Activated T-helper 1 cell treated with anti-CD3 and anti-CD28 coated beads, Interleukin-12 subunit alpha, Interleukin-12 subunit beta, Interleukin-2, Interleukin-4 antibody, amounts not matched to agents 30 ng/mL and 10 ng/mL and 1 ng/mL, durations not matched to agents 14 hours and 24 hours and 36 hours (primary cell): ENCODE data around the gene IGFBP1. TPM values are rescaled to one million over a fixed set of nuclear protein-coding genes. Genes with fewer than 3 reads are reported as not detected.

Experiments used
- DNase-seq: peaks from one replicate; pipeline ENCODE4 v3.0.0; 2021; ENCODE audit warnings: low spot score
- H3K27ac Mint-ChIP-seq: one replicate; pipeline ENCODE4 v1.8.0; 2021; ENCODE audit warnings: mild to moderate bottlenecking, mixed read lengths
- H3K27me3 Mint-ChIP-seq: one replicate; pipeline ENCODE4 v1.8.0; 2022; ENCODE audit warnings: mild to moderate bottlenecking, moderate library complexity, mixed read lengths; ENCODE audit not compliant: insufficient read depth
- H3K36me3 Mint-ChIP-seq: one replicate; pipeline ENCODE4 v1.8.0; 2021; ENCODE audit warnings: low read depth, mixed read lengths
- H3K4me1 Mint-ChIP-seq: one replicate; pipeline ENCODE4 v1.8.0; 2021; ENCODE audit warnings: low read depth, mixed read lengths
- H3K4me3 Mint-ChIP-seq: one replicate; pipeline ENCODE4 v1.8.0; 2021; ENCODE audit warnings: mild to moderate bottlenecking, moderate library complexity, mixed read lengths
- H3K9me3 Mint-ChIP-seq: one replicate; pipeline ENCODE4 v1.8.0; 2021; ENCODE audit warnings: mixed read lengths
- intact Hi-C: fragments of 100-400 bp; cut with micrococcal nuclease; formaldehyde crosslinking; loops from one replicate; pipeline ENCODE4 v1.15.1; 2024
- total RNA-seq: library from RNA; stranded (reverse); gene quantifications from 2 replicates; pipeline ENCODE4 v1.2.3, GENCODE V29; 2022

The IGFBP1 gene
- total RNA-seq, 1 donor from 2014 or later: not detected

DNA sequence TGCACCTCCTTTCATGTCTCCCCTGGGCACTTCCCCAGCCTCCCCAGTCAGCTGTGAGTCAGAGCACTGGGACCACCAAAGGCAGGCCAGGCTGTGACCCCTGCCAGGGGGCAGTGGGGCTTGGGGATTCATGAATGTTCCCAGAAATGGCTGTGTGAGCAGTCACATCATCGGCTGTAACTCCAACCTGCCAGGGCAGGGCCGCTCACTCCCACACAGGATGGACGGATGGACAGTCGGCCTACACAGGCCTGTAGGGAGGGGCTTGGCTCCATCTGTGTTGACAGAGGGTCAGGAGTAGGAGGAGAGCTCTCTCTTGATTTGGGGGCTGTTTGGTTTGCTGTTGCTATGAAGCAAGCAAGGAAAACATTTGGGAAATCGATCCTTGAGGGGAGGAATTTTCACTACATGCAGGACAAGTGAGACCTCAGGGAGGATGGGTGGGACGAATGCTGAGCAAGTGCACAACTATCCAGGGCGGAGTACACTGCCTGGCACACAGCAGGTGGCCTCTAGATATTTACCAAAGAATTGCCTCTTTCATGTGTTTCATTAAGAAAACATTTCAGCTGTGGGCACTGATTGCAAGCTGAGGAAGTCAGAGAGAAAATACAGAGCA is 2.9 kb upstream of the IGFBP1 start:
- H3K9me3 Mint-ChIP-seq: no peaks in the 10 kb centered on the region
- no peaks in the 10 kb centered on the region for H3K36me3 Mint-ChIP-seq
- intact Hi-C loops: no loop called here
- H3K4me1 Mint-ChIP-seq: no peaks in the 10 kb centered on the region
- no peak overlapping the region for H3K27ac Mint-ChIP-seq
- DNase-seq: no peak
- H3K4me3 Mint-ChIP-seq: no peak overlapping the region
- peaks cover 35% of the 10 kb centered on the region for H3K27me3 Mint-ChIP-seq

DNA sequence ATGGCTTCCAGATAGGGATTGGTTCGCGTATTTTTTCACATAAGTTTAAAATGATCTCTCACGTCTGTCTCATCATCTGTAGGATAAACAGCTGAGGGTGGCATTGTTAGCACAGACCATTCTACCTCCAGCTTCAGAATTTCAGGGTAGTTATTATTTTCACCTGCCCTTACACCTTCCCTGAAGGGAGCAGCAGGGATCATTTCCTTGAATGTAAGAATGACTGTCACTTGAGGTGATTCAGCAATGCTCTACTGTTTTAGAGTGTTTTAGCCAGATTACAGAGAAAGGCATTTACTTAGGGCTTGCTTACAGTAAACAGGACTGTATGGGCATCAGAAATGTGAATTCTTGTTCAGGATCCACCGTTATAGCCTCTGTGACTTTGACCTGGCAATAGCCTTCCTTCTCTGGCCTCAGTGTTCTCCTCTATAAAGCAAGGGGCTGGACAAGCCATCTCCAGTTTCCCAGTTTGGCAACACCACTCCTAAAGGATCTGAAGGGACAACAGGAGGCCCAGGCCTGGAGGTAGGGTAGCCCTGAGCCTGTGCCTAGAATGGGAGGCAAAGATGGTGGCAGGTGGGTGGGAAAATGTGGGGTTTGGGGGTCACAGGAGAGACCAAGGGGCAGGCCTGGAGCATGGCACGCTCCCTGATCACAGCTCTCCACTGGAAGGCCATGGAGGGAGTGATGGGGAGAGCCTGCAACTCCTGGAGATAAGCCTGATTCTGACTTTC is 1.2 kb upstream of the IGFBP1 start:
- H3K4me1 Mint-ChIP-seq: no peaks in the 10 kb centered on the region
- H3K4me3 Mint-ChIP-seq: no peak overlapping the region
- H3K9me3 Mint-ChIP-seq: no peaks in the 10 kb centered on the region
- H3K27me3 Mint-ChIP-seq: peaks cover 48% of the 10 kb centered on the region
- H3K36me3 Mint-ChIP-seq: no peaks in the 10 kb centered on the region
- intact Hi-C loops: no loop called here
- no peak overlapping the region for H3K27ac Mint-ChIP-seq
- no peak for DNase-seq

DNA sequence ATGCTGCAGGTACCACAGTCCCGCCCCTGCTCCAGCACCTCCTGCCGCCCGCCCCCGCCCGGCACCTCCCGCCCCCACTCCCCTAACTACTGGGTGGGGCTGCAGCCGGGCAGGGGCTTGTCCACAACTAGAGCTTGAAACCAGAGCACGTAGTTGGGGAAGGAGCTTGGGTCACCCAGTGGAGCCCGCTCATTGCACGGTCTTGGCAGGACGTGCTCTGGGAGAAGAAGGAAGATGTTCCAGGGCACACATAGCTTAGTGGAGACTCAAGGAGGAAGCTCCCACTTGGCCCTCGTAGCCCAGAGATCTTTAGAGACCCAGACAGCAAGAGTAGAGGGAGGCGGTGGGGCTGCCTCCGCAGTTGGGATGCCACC is 692 bp downstream of the IGFBP1 start:
- peaks cover 52% of the 10 kb centered on the region for H3K27me3 Mint-ChIP-seq
- no peak overlapping the region for H3K27ac Mint-ChIP-seq
- H3K4me1 Mint-ChIP-seq: no peaks in the 10 kb centered on the region
- H3K36me3 Mint-ChIP-seq: no peaks in the 10 kb centered on the region
- DNase-seq: no peak
- H3K9me3 Mint-ChIP-seq: no peaks in the 10 kb centered on the region
- intact Hi-C loops: no loop called here
- H3K4me3 Mint-ChIP-seq: no peak overlapping the region

DNA sequence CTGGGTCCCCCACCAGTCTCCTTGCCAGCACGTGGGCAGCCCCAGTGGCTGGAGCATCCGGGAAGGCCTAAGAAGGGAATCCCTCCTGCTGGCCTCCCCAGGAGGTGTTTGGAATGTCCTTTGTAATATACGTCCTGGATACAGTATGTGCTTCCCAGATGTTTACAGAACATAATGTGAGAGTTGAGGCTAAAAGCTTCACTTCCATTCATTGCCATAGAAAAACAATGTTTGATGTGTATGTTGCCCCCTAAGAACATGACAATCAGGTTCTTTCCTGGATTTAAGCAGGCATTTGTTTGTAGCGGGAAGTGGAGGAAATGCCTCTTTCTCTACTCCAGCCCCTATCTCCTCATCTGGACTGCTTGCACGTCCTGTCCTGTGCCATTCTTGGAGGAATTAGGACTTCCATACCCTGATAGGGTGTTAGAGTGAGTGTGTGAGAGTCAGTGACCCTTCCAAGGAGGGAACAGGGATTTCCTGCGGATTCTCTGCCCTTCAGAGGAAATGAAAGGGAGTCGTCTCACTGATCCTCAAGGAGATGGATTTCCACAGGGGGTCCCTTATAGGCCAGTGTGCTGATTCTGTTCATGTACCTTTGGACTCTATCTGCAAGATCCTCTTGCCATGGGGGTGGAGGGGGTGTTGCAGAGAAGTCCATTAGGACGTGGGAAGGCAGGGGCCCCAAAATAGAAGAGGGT is 1.2 kb downstream of the IGFBP1 start:
- H3K4me3 Mint-ChIP-seq: no peak overlapping the region

DNA sequence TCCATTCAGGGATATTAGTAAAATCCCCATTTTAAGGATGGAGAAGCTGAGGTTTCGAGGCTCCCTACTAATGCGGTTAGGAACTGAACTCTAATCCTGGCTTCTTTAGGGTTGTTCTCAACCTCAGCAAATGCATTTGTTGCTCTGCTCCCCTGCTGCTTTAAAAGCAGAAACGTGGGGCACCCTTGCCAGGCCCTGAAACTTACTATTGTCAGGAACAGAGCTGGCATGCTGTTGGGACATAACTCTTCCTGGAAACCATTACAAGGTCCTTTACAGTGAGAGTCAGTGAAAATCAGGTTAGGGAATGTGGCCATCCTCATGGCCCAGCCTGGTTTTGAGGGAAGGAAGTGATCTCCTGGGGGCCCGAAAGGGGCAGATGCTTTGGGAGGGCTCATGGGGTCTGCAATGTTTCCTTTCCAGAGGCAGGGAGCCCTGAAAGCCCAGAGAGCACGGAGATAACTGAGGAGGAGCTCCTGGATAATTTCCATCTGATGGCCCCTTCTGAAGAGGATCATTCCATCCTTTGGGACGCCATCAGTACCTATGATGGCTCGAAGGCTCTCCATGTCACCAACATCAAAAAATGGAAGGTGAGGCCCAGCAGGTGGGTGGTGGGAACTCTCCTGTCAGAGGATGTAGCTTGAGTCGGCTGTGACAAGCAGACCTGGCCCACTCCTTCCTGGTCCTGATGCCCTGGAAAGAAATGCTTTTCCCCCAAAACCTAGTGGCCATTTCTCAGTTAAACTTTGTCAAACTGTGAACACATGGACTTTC is 2.0 kb downstream of the IGFBP1 start:
- Mint-ChIP-seq H3K27me3 (peaks cover 48% of the 10 kb centered on the region), H3K4me1 (no peaks in the 10 kb centered on the region)
- intact Hi-C loops: no loop called here

More for the DNA sequence above, 1.2 kb downstream of the IGFBP1 start:
- Mint-ChIP-seq H3K9me3 (no peaks in the 10 kb centered on the region), H3K36me3 (no peaks in the 10 kb centered on the region), H3K4me1 (no peaks in the 10 kb centered on the region), H3K27me3 (peaks cover 52% of the 10 kb centered on the region), H3K27ac (no peak overlapping the region)
- DNase-seq: no peak
- intact Hi-C loops: no loop called here

DNA sequence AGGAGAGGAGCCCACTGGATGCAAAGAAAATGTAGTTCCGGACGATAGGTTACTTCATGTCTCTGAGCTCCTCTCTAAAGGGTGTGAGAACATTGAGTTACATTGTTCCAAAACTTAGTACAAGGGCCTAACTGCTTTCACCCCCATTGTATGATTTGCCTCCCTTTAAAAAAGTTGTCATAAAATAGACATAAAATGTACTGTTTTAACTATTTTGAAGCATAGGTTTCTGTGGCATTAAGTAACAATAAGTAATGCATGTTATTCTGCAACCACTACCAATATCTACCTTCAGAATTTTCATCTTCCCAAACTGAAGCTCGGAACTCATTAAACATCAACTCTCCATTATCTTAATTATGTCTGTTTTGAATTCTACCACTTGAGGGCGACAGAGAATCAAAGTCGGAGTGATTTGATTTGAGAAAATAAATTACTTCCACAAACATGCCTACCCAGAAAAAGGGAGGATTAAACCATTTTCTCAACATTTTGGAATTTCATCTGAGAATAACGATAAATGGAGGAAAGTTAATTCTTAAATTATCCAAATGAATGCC is 2.7 kb downstream of the IGFBP1 start:
- Mint-ChIP-seq H3K36me3 (no peaks in the 10 kb centered on the region), H3K4me3 (no peak overlapping the region), H3K9me3 (no peaks in the 10 kb centered on the region), H3K27me3 (peaks cover 47% of the 10 kb centered on the region), H3K4me1 (no peaks in the 10 kb centered on the region), H3K27ac (no peak overlapping the region)
- intact Hi-C loops: loop anchor here (1.0 kb wide), 1 partner anchor 1198 kb away; no protein-coding TSS in a partner anchor
- no peak for DNase-seq

More for the DNA sequence above, 2.0 kb downstream of the IGFBP1 start:
- H3K36me3 Mint-ChIP-seq: no peaks in the 10 kb centered on the region
- DNase-seq: no peak
- H3K9me3 Mint-ChIP-seq: no peaks in the 10 kb centered on the region
- no peak overlapping the region for H3K27ac Mint-ChIP-seq
- H3K4me3 Mint-ChIP-seq: no peak overlapping the region

DNA sequence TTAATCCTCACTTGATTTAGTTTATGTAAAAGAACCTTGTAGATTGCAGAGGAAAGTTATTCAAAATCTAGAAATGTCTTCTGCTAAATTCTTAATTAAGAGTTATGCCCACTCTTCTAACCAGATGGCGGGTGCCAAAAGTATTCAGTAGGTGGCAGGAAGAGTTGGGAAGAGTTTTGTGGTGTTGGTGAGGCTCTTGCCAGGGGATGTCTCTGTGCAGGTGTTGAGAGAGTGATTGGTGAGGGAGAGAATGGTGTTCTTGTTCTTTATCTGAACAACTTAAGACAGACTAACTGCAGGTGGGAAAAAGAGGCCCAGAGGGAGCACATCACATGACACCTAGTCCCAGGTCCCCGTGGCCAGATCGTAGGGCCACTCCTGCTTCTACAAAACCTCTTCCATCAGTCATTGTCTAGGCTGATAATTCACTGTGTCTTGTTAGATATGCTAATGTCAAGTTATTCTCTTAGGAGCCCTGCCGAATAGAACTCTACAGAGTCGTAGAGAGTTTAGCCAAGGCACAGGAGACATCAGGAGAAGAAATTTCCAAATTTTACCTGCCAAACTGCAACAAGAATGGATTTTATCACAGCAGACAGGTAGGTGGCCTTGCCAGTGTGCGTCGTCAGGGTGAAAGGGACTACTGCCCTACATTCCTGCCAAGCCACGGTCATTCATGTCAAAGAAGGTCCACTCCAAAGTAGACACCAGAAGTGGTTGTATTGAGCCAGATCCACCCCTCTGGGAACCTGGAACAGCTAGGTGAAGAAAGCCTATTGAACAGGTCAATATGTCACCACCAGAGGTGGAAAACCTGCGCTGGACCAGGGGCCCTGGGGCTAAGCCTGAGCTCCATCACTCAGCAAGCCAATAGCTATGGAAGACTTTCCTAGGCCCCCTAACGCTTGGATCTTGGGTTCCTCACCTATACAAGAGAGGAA is 3.4 kb downstream of the IGFBP1 start:
- no peaks in the 10 kb centered on the region for H3K4me1 Mint-ChIP-seq
- no peak overlapping the region for H3K4me3 Mint-ChIP-seq
- peaks cover 43% of the 10 kb centered on the region for H3K27me3 Mint-ChIP-seq
- H3K9me3 Mint-ChIP-seq: no peaks in the 10 kb centered on the region
- intact Hi-C loops: loop anchor here (1.0 kb wide), 1 partner anchor 1198 kb away; no protein-coding TSS in a partner anchor
- H3K27ac Mint-ChIP-seq: no peak overlapping the region
- no peaks in the 10 kb centered on the region for H3K36me3 Mint-ChIP-seq
- no peak for DNase-seq

DNA sequence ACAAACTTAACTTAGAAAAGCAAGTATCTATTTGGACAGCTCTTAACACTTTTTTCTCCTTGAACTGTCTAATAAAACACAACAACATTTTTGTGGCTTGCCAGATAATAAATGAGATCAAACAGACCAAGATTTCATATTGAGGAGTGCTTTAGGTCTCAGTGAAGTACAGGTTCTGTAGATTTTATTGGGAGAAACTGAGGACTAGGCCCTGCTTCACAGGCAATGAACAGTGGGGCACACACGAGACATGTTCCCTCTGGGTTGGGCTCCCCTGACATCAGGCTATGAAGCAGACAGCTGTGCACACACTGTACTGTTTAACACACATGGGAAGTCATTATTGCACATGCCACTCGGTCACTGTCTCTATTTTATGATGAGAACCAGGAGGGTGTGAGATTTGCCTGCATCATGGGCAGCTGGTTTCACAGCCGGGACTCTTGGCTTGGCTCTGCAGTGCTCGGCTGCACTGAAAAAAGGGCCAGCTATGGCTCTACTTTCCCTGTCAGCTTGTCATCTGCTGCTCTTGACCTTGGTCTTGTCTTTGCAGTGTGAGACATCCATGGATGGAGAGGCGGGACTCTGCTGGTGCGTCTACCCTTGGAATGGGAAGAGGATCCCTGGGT is 4.2 kb downstream of the IGFBP1 start:
- H3K4me3 Mint-ChIP-seq: no peak overlapping the region
- H3K27ac Mint-ChIP-seq: no peak overlapping the region
- H3K4me1 Mint-ChIP-seq: no peaks in the 10 kb centered on the region
- peaks cover 39% of the 10 kb centered on the region for H3K27me3 Mint-ChIP-seq
- intact Hi-C loops: no loop called here
- no peaks in the 10 kb centered on the region for H3K9me3 Mint-ChIP-seq
- no peaks in the 10 kb centered on the region for H3K36me3 Mint-ChIP-seq
- DNase-seq: no peak

DNA sequence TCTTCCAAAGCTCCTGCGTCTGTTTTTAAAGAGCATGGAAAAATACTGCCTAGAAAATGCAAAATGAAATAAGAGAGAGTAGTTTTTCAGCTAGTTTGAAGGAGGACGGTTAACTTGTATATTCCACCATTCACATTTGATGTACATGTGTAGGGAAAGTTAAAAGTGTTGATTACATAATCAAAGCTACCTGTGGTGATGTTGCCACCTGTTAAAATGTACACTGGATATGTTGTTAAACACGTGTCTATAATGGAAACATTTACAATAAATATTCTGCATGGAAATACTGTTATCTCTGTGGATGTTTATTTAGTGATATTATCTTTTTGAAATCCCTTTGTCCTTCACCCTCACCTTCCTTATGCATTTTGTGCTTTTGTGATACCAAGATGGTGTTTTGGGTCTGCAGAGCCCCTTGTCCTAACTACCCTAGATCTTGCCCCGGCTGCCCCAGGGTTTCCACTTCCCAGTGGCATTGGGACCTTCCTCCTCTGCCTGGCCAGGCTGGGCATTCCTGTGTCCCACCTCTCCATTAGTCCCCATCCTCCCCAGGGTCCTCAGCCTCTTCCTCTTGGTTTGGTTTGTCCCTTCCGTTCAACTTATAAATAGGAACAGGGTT is 5.2 kb downstream of the IGFBP1 start:
- no peaks in the 10 kb centered on the region for H3K36me3 Mint-ChIP-seq
- H3K27ac Mint-ChIP-seq: no peak overlapping the region
- H3K4me1 Mint-ChIP-seq: no peaks in the 10 kb centered on the region
- peaks cover 34% of the 10 kb centered on the region for H3K27me3 Mint-ChIP-seq
- intact Hi-C loops: no loop called here
- H3K4me3 Mint-ChIP-seq: no peak overlapping the region
- no peak for DNase-seq
- H3K9me3 Mint-ChIP-seq: no peaks in the 10 kb centered on the region

DNA sequence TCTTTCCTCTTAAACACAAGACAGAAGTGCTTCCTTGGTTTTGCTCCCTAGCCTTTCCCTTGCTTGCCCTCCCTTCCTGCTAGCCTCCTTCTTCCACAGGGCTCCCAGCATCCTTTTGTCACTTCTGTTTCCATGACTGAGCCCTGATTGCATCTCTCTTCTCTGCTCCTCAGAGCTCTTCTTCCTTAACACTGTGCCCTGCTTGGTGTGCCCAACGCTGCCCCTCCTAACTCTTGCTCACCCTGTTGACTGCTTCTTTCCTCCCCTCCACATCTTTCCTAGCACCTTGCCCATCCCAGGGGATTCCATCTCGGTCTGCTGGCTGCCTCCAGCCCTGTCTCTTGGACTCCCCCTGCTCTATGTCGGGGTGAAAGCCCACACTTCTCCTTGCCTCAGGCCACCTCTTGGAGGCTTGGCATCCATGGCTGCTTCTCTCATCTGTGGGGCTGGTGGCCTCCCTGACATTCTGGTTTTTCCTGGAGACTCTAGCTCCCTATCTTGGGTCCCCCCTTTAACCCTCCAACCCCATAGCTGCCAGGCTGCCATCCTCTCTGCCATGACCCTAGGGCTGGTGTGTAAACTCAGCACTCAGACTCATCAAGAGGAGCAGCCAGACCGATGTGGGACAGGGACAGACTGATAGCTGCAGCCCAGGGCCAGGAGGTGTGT is 5.8 kb downstream of the IGFBP1 start:
- Mint-ChIP-seq H3K9me3 (no peaks in the 10 kb centered on the region), H3K4me3 (no peak overlapping the region), H3K27me3 (peaks cover 31% of the 10 kb centered on the region), H3K4me1 (no peaks in the 10 kb centered on the region), H3K36me3 (no peaks in the 10 kb centered on the region), H3K27ac (no peak overlapping the region)
- no peak for DNase-seq
- intact Hi-C loops: no loop called here

DNA sequence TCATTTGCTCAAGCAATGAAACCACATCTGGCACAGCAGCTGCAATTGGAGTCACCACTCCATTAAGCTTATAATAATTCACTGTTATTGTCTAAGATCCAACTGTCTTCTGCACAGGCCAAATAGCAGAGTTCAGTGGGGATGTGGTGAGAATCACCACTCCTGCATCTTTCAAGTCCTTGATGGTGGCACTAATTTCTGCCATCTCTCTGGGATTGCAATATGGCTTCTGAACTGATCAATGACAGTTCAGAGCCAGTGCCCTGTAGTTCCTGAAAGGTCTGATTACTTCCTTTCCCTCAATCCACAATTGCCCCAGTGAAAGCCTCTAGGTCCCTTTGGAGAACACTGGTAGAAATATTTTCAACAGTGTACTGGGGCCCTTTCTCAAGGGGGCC is 6.4 kb downstream of the IGFBP1 start:
- H3K27me3 Mint-ChIP-seq: peaks cover 32% of the 10 kb centered on the region
- H3K4me3 Mint-ChIP-seq: no peak overlapping the region
- no peak overlapping the region for H3K27ac Mint-ChIP-seq
- DNase-seq: no peak
- intact Hi-C loops: no loop called here
- no peaks in the 10 kb centered on the region for H3K4me1 Mint-ChIP-seq
- H3K36me3 Mint-ChIP-seq: no peaks in the 10 kb centered on the region
- no peaks in the 10 kb centered on the region for H3K9me3 Mint-ChIP-seq
